Effector memory CD4-positive, alpha-beta T cell (primary cell): ENCODE data around the gene ATG7.

Source experiments
- DNase-seq, 3 donors: peaks; one replicate each; pipeline ENCODE4 v3.0.0-alpha.2; 2020
- H3K27ac ChIP-seq: 2 replicates; pipeline ENCODE4 v1.7.0; 2013; ENCODE audit warnings: mild to moderate bottlenecking, low read length, moderate library complexity; ENCODE audit not compliant: insufficient read depth, poor library complexity, severe bottlenecking
- H3K27me3 ChIP-seq: replicated peaks from 2 replicates; pipeline ENCODE4 v1.7.0; 2013; ENCODE audit warnings: mild to moderate bottlenecking, low read length; ENCODE audit not compliant: insufficient read depth, control insufficient read depth, poor library complexity, severe bottlenecking
- H3K36me3 ChIP-seq: 2 replicates; pipeline ENCODE4 v1.7.0; 2013; ENCODE audit warnings: mild to moderate bottlenecking, low read length, moderate library complexity; ENCODE audit not compliant: control insufficient read depth, insufficient read depth
- H3K4me1 ChIP-seq: 2 replicates; pipeline ENCODE4 v1.7.0; 2013; ENCODE audit warnings: low read length, mild to moderate bottlenecking; ENCODE audit not compliant: control insufficient read depth, insufficient read depth, poor library complexity, severe bottlenecking
- H3K4me3 ChIP-seq: 2 replicates; pipeline ENCODE4 v1.7.0; 2013; ENCODE audit warnings: low read length, low read depth, mild to moderate bottlenecking; ENCODE audit not compliant: insufficient read depth, poor library complexity, severe bottlenecking
- H3K9me3 ChIP-seq: 2 replicates; pipeline ENCODE4 v1.7.0; 2013; ENCODE audit warnings: mild to moderate bottlenecking, low read length, moderate library complexity; ENCODE audit not compliant: control insufficient read depth

Gene ATG7

DNA sequence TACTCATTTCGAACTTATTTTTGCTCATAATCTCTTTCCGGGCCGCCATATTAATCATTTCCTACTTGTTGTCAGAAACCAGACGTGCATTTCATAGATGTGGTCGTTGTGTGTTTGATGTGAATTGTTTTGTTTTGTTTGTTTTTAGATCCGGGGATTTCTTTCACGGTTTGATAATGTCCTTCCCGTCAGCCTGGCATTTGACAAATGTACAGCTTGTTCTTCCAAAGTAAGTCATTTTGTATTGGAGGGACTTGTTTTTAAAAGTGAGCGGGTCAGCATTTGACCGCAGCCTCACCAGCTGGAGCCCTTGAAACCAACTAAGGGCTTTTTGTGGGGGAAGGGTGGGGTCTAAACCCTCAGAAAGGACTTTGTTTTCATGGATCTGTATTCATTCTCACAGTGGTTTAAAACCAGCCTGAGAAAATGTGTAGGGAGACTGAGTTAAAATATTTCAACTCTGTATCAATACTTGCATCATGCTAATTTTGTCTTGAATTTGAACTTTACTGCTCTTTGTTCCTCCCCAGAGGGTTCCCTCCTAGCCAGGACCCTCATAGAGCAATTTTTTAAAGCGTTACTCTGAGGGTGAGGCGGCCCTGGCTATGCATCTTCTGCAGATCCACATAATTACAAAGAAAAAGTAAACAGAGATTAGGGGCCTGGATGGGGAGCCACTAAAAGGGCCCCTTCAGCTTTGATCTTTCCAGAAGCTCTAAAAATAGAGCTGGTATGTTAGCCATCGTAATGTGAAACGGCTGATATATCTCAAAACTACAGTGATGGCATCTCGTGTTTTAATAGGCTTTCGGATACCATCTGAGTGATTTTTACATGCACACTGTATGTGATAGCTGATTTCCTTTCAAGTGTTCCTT is 107.9 kb downstream of the ATG7 start:
- no peaks in the 10 kb centered on the region for H3K9me3 ChIP-seq
- no peaks in the 10 kb centered on the region for H3K4me1 ChIP-seq
- no peak for DNase-seq
- no peaks in the 10 kb centered on the region for H3K27me3 ChIP-seq
- no peaks in the 10 kb centered on the region for H3K36me3 ChIP-seq
- no peak overlapping the region for H3K4me3 ChIP-seq
- no peak overlapping the region for H3K27ac ChIP-seq

DNA sequence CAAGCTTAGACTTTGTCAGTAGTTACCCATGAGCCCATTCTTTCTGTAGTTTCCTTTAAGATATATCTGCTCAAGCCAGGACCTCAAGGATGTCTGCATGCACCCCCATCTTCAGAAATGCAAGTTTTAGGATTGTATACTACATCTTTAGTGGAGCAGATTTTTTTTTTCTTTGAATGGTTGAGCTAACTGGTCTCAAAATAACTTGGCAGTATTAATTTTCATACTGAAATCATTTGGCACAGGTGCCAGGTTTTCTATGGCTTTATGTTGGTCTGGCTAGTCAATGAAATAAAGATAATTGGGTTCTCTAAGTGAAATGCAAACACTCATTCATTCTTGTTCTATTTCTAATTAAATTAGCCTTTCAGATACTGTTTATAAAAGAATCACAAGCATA is 108.9 kb downstream of the ATG7 start:
- Histone ChIP-seq H3K4me1 (no peaks in the 10 kb centered on the region), H3K36me3 (no peaks in the 10 kb centered on the region), H3K9me3 (no peaks in the 10 kb centered on the region), H3K27ac (no peak overlapping the region), H3K4me3 (no peak overlapping the region), H3K27me3 (no peaks in the 10 kb centered on the region)
- DNase-seq = no peak

DNA sequence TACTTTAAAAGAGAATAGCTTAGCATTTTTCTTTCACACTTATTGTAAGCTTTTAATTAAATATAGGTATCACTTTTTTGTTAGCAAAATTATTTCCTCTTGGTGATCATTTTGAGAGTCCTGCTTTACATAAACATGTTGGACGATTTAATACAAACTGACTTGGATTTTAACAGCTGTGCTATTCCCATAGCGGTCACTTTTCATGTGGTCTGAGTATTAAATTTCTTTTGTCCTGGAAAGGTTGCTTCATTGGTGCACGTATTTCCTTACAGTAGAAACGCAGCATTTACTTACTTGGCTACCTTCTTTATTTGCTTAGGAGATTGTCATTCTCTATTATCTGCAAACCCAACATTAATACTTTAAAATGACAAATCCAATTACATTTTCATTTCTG is 109.4 kb downstream of the ATG7 start:
- DNase-seq = no peak
- no peak overlapping the region for H3K27ac ChIP-seq
- no peaks in the 10 kb centered on the region for H3K4me1 ChIP-seq
- H3K4me3 ChIP-seq = no peak overlapping the region
- no peaks in the 10 kb centered on the region for H3K9me3 ChIP-seq
- H3K36me3 ChIP-seq = no peaks in the 10 kb centered on the region
- H3K27me3 ChIP-seq = no peaks in the 10 kb centered on the region

DNA sequence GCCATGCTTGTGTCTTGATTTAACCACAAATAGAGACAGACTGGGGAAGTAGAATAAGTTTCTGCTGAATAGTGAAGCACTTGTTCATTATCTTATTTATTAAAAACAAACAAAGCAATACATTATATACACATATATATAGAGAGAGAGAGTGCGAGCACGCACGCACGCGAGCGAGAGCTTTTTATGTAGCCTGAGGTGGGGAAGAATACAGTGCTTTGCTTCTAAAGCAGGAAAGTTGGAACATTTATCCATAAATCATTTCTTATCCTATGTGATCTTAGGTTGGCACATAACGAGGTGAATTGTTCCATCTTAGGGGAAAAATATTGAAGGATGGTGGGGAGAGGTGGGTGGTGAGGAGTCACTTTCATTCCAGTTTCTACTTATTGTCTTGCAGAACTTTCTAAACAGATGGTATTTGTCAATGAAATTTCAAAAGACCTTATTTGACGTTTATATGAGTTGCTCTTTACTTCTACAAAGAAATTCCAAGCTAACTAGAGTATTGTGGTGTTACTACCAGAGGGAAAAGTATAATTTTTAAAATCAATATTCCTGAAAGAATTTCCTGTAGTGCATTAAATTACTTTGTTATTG is 110.0 kb downstream of the ATG7 start:
- Histone ChIP-seq H3K27ac (no peak overlapping the region), H3K27me3 (no peaks in the 10 kb centered on the region), H3K4me1 (no peaks in the 10 kb centered on the region), H3K36me3 (no peaks in the 10 kb centered on the region), H3K9me3 (no peaks in the 10 kb centered on the region), H3K4me3 (no peak overlapping the region)
- no peak for DNase-seq

DNA sequence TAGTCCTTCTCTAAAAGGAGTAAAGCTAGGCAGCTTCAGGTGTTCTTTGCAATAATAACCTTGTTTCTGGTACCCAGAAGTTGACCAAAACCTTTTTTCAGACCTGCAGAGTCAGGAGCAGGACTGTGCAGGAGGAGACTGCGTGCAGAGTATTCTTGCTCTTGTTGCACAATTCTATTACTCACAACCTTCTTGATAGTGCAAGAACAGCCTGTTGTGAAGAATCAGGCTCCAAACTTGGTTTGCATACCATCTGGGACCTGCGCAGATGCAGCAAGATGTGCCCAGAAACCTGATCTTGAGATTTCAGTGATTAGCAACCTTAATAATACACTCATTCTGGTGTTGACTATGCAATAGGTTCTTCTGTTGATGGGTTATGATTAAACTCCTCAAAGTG is 111.9 kb downstream of the ATG7 start:
- Histone ChIP-seq H3K27me3 (no peaks in the 10 kb centered on the region), H3K27ac (no peak overlapping the region)

DNA sequence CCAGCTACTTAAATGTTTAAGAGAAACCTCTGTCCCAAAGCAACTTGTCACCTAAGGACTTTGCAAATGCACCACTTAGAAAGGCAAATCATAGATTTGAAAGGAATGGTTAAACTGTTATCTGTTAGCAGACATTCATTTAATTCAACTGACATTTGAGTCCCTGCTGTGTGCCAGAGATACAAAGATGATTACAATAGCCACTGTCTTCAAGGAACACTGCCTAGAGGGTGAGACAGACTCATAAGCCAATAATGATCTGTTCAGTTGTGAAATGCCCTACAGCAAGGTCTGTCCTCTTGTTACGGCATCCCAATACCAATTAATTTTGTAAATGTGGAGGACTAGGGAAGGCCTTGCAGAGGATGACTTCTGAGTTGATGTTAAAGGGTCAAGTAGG is 113.1 kb downstream of the ATG7 start:
- H3K36me3 ChIP-seq = no peaks in the 10 kb centered on the region
- no peaks in the 10 kb centered on the region for H3K4me1 ChIP-seq
- no peaks in the 10 kb centered on the region for H3K9me3 ChIP-seq
- DNase-seq = no peak
- H3K27ac ChIP-seq = no peak overlapping the region
- H3K27me3 ChIP-seq = no peaks in the 10 kb centered on the region
- no peak overlapping the region for H3K4me3 ChIP-seq

More for the DNA sequence above, 111.9 kb downstream of the ATG7 start:
- Histone ChIP-seq H3K9me3 (no peaks in the 10 kb centered on the region), H3K4me1 (no peaks in the 10 kb centered on the region), H3K4me3 (no peak overlapping the region), H3K36me3 (no peaks in the 10 kb centered on the region)
- no peak for DNase-seq

DNA sequence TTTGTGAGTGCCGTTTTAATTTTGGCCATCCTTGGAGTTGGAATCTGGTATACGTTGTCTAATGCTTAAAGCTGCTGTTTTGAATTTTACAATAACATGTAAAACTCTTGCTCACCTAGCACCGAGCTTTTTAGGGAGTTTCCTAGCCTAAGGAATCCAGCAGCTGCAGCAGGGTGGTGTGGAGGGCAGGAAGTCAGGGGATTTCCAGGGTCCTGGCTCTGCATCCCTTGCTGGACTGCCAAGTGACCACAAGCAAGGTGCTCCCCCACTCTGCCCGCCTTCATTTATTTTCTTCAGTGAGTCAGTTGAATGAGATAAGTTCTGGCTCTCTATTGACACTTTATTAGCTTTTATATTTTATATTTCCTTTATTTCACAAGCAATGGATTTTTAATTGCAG is 113.7 kb downstream of the ATG7 start:
- Histone ChIP-seq H3K4me3 (no peak overlapping the region), H3K27me3 (no peaks in the 10 kb centered on the region), H3K4me1 (no peaks in the 10 kb centered on the region), H3K36me3 (no peaks in the 10 kb centered on the region), H3K27ac (no peak overlapping the region), H3K9me3 (no peaks in the 10 kb centered on the region)
- no peak for DNase-seq

DNA sequence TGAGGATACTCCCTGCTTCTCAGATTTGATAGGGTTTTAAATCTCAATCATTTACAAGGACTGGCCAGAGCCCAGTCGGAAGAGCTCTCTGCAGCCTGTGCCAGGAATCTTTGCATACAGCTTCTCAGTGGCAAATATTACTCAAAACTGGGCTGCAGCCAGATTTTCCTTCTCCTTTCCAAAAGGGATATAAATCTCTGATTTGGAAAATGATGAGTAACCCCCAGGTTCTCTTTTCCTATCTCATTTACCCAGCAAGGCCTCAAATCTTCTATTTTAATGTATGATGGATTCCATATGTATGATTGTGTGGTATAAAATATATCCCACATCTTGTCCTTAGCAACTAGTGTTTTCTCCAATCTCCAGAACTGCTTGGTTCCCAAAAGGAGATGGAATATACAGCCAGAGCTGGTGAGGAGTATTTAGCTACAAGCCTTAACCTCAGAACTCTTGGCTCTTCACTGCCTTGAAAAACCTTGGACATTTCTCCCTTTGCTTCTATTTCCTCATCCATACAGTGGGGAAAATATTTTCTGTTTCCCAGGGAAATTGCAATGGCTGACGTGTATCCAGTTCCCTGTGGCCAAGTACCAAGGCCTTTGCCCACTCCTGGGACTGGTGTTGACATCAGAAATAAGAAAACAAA is 114.4 kb downstream of the ATG7 start:
- H3K4me1 ChIP-seq = no peaks in the 10 kb centered on the region
- no peaks in the 10 kb centered on the region for H3K36me3 ChIP-seq
- no peaks in the 10 kb centered on the region for H3K27me3 ChIP-seq
- H3K27ac ChIP-seq = no peak overlapping the region
- no peak for DNase-seq
- H3K4me3 ChIP-seq = no peak overlapping the region
- no peaks in the 10 kb centered on the region for H3K9me3 ChIP-seq

DNA sequence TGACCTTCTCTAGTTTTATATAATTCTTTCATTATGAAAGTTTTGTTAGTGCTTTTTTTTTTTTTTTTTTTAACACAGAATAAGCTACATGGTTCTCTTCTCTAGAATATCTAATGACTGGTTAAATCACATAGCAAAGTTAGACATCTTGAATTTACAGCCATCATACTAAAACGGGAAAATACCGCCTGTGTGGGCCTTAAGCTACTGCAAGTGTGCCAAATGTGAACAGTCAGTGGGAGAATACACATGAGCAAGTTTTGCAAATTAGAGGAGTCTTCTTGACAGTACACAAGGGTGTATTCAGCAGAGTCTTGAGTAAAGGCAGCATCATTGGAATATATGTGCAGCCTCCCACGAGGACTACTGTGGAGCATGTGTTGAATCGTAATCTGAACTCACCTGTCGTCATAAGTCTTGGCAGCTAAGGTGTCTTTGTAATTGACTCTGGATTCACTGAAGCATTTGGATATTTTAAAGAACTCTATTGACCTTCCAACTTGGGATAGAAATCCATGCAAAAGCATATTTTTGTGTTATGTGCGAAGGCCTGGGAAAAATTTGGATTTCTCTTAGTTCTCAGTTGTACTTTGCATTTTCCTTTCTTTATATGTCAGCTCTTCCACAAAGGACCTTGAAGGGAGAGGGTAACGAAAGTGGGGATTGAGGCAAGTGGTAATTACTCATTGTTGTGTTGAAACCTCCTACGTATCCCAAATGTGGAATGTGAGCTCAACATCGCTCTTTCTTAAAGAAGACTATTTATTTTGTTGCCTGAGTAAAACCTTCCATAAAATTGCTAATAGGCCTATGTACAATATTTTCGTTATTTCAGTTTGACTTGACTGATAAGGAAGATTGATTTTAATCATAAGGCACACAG is 117.4 kb downstream of the ATG7 start:
- no peak for DNase-seq
- Histone ChIP-seq H3K4me3 (no peak overlapping the region), H3K27ac (no peak overlapping the region), H3K36me3 (no peaks in the 10 kb centered on the region), H3K27me3 (no peaks in the 10 kb centered on the region), H3K9me3 (no peaks in the 10 kb centered on the region), H3K4me1 (no peaks in the 10 kb centered on the region)
